Measurements from ENCODE around the gene CADM2. TPM values are rescaled to one million over a fixed set of nuclear protein-coding genes. Genes with fewer than 3 reads are reported as not detected.

Gene CADM2
- total RNA-seq, 1 experiment from 2014 or later, result 0.47 TPM

- Histone ChIP-seq H3K4me3 (ENCODE audit: low read length) (no peak overlapping the region), H3K27ac (ENCODE audit: low read length) (no peak overlapping the region), H3K27me3 (ENCODE audit: low read length) (no peaks in the 10 kb centered on the region), H3F3A (ENCODE audit: low read length, unreplicated experiment) (no peaks in the 10 kb centered on the region), H2AFZ (ENCODE audit: low read length) (no peak overlapping the region), H3K4me2 (ENCODE audit: low read length) (no peak overlapping the region), H3K36me3 (ENCODE audit: low read depth, low read length) (no peaks in the 10 kb centered on the region), H3K9me3 (ENCODE audit: low read length) (no peaks in the 10 kb centered on the region), H3K4me1 (ENCODE audit: insufficient read depth, low read length) (no peaks in the 10 kb centered on the region), H3K9me2 (replicated peaks; ENCODE audit: low read length) (no peaks in the 10 kb centered on the region), H3K79me2 (ENCODE audit: low read length) (no peaks in the 10 kb centered on the region), H4K20me1 (ENCODE audit: low read length) (no peaks in the 10 kb centered on the region), H3K9ac (ENCODE audit: low read length) (no peak overlapping the region)
- DNase-seq (no peak), ATAC-seq (no peak)
- intact Hi-C loops (cut with micrococcal nuclease), result no loop called here
- BruUV-seq (replicated peaks), result no TSS peak
- CTCF ChIA-PET, result no interaction called here
- TF ChIP-seq CTCF (conservative IDR thresholded peaks at IDR 0.05; ENCODE audit: low read depth, low read length) (no peak), EZH2phosphoT487 (IDR thresholded peaks at IDR 0.05; ENCODE audit: borderline replicate concordance, low read length) (no peak), EZH2 (IDR thresholded peaks at IDR 0.05; ENCODE audit: low read length, unreplicated experiment) (no peak)
- POLR2A ChIA-PET (ENCODE audit: unreplicated experiment), result no interaction called here
These were observed 33.2 kb upstream of the CADM2 start for GRCh38 chr3:84925571-84925970.

GRCh38 chr3:84943379-84943778 is 15.4 kb upstream of the CADM2 start:
- ChIA-PET CTCF (interaction anchor here (0.6 kb wide), 1 partner anchor 14 kb away, joined by 3 read pairs; no protein-coding TSS in a partner anchor), POLR2A (ENCODE audit: unreplicated experiment) (no interaction called here)
- Histone ChIP-seq H3K36me3 (ENCODE audit: low read depth, low read length) (no peaks in the 10 kb centered on the region), H2AFZ (ENCODE audit: low read length) (no peak overlapping the region), H3K9ac (ENCODE audit: low read length) (no peak overlapping the region), H3K9me2 (replicated peaks; ENCODE audit: low read length) (no peaks in the 10 kb centered on the region), H3K4me1 (ENCODE audit: insufficient read depth, low read length) (no peaks in the 10 kb centered on the region), H3K27me3 (ENCODE audit: low read length) (no peaks in the 10 kb centered on the region), H3F3A (ENCODE audit: low read length, unreplicated experiment) (no peaks in the 10 kb centered on the region), H3K4me3 (ENCODE audit: low read length) (no peak overlapping the region), H3K9me3 (ENCODE audit: low read length) (no peaks in the 10 kb centered on the region), H4K20me1 (ENCODE audit: low read length) (no peaks in the 10 kb centered on the region), H3K27ac (ENCODE audit: low read length) (no peak overlapping the region), H3K79me2 (ENCODE audit: low read length) (no peaks in the 10 kb centered on the region), H3K4me2 (ENCODE audit: low read length) (no peak overlapping the region)
- DNase-seq (peak; percentile 15), ATAC-seq (no peak)
- peak; percentile 55 for TF ChIP-seq CTCF (conservative IDR thresholded peaks at IDR 0.05; ENCODE audit: low read depth, low read length)
- no peak for TF ChIP-seq EZH2 (IDR thresholded peaks at IDR 0.05; ENCODE audit: low read length, unreplicated experiment)
- TF ChIP-seq EZH2phosphoT487 (IDR thresholded peaks at IDR 0.05; ENCODE audit: borderline replicate concordance, low read length), result no peak
- intact Hi-C loops (cut with micrococcal nuclease), result no loop called here
- BruUV-seq (replicated peaks), result no TSS peak

- CTCF ChIA-PET, result no interaction called here
- intact Hi-C loops (cut with micrococcal nuclease), result no loop called here
These were observed 12.5 kb upstream of the CADM2 start for GRCh38 chr3:84946240-84946639.

More at GRCh38 chr3:84946240-84946639, 12.5 kb upstream of the CADM2 start:
- H3K9ac ChIP-seq (ENCODE audit: low read length), result no peak overlapping the region
- H3K9me3 ChIP-seq (ENCODE audit: low read length), result no peaks in the 10 kb centered on the region
- ATAC-seq (no peak), DNase-seq (peak; percentile 29)
- H3K79me2 ChIP-seq (ENCODE audit: low read length), result no peaks in the 10 kb centered on the region
- no peak overlapping the region for H3K4me3 ChIP-seq (ENCODE audit: low read length)
- H3K27me3 ChIP-seq (ENCODE audit: low read length), result no peaks in the 10 kb centered on the region
- no peak for TF ChIP-seq CTCF (conservative IDR thresholded peaks at IDR 0.05; ENCODE audit: low read depth, low read length)
- TF ChIP-seq EZH2 (IDR thresholded peaks at IDR 0.05; ENCODE audit: low read length, unreplicated experiment), result no peak
- TF ChIP-seq EZH2phosphoT487 (IDR thresholded peaks at IDR 0.05; ENCODE audit: borderline replicate concordance, low read length), result no peak
- POLR2A ChIA-PET (ENCODE audit: unreplicated experiment), result no interaction called here
- H4K20me1 ChIP-seq (ENCODE audit: low read length), result no peaks in the 10 kb centered on the region
- no peaks in the 10 kb centered on the region for H3K9me2 ChIP-seq (replicated peaks; ENCODE audit: low read length)
- H2AFZ ChIP-seq (ENCODE audit: low read length), result no peak overlapping the region
- no peak overlapping the region for H3K4me2 ChIP-seq (ENCODE audit: low read length)
- H3K27ac ChIP-seq (ENCODE audit: low read length), result no peak overlapping the region
- H3K36me3 ChIP-seq (ENCODE audit: low read depth, low read length), result no peaks in the 10 kb centered on the region
- H3K4me1 ChIP-seq (ENCODE audit: insufficient read depth, low read length), result no peaks in the 10 kb centered on the region
- BruUV-seq (replicated peaks), result no TSS peak
- H3F3A ChIP-seq (ENCODE audit: low read length, unreplicated experiment), result no peaks in the 10 kb centered on the region
